ENCODE measurements around the gene MYO1G.

- TF ChIP-seq POLR2AphosphoS5 (IDR thresholded peaks at IDR 0.05) = no peak
- TF ChIP-seq CTCF (IDR thresholded peaks at IDR 0.05) = no peak
Measured at GRCh38 chr7:45001138-45001694, 22.4 kb upstream of the MYO1G start.
